GM12891 (cell line): Measurements from ENCODE around the gene KDM3B.

Experiments
- POLR2A ChIP-seq: IDR thresholded peaks from 2 replicates; pipeline ENCODE4 v1.6.1; 2011; ENCODE audit warnings: low read depth, low read length, control low read depth
- POLR2AphosphoS5 ChIP-seq: IDR thresholded peaks from 2 replicates; pipeline ENCODE4 v1.6.1; 2011; ENCODE audit warnings: low read depth, low read length, control low read depth
- SPI1 ChIP-seq: IDR thresholded peaks from 2 replicates; pipeline ENCODE4 v1.6.1; 2011; ENCODE audit warnings: low read depth, low read length, control low read depth
- TAF1 ChIP-seq: IDR thresholded peaks from 2 replicates; pipeline ENCODE4 v1.6.1; 2011; ENCODE audit warnings: low read depth, low read length, control low read depth

DNA sequence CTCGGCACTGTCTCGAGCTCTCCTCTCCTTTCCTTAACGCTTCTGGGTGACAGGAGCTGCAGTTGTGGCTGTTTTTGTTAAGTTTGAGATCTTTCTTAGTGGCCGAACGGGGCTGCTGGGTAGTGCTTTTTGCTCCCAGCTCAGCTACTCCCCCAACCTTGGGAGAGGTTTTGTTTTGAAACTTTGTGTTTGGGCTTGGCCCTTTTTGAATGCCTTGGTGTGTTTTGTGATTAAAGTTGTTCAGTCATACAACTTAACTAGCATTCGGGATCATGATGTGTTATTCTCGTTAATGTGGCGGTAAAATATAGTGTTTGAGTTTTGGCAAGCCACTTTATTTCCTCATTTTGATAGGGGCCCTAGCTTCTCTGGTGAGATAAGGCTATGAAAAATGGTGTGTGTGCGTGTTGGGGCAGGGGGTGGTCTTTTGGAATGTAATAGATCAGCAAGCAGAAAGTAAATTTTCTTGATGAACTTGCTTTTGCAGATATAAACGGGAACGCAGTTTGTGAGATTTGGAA is 1.1 kb downstream of the KDM3B start:
- TF ChIP-seq POLR2A = no peak
- no peak for TF ChIP-seq POLR2AphosphoS5
- no peak for TF ChIP-seq TAF1
- no peak for TF ChIP-seq SPI1
